ENCODE measurements around the gene KLRB1.
"Not testable (repeated sequence)": the region's sequence is repeated elsewhere in the genome, so short reads cannot be mapped to it uniquely, and the experiment has no call there.

Gene KLRB1

GRCh38 chr12:9607716-9608115 lies at the start of gene KLRB1:
KLRB1 (minus strand) TSS chr12:9607916; CDS start chr12:9607839, 77 bp downstream.
- no peak for DNase-seq

- no peak for DNase-seq
Measured at GRCh38 chr12:9651265-9651729, 43.6 kb upstream of the KLRB1 start.

GRCh38 chr12:9650151-9650576 lies 42.4 kb upstream of the KLRB1 start:
- no peak for DNase-seq

GRCh38 chr12:9649532-9649940 lies 41.8 kb upstream of the KLRB1 start:
- DNase-seq, result no peak

GRCh38 chr12:9648701-9649531 lies 41.2 kb upstream of the KLRB1 start:
- DNase-seq, result no peak

GRCh38 chr12:9647825-9648700 lies 40.3 kb upstream of the KLRB1 start:
- DNase-seq, result no peak

GRCh38 chr12:9646794-9647781 lies 39.4 kb upstream of the KLRB1 start:
- DNase-seq, result no peak

- DNase-seq, result not testable (repeated sequence)
Measured at GRCh38 chr12:9644985-9645551, 37.4 kb upstream of the KLRB1 start.

GRCh38 chr12:9643266-9643660 lies 35.5 kb upstream of the KLRB1 start:
- no peak for DNase-seq

- no peak for DNase-seq
Measured at GRCh38 chr12:9642606-9643265, 35.0 kb upstream of the KLRB1 start.

- DNase-seq, result no peak
Measured at GRCh38 chr12:9640024-9640423, 32.3 kb upstream of the KLRB1 start.

- no peak for DNase-seq
Measured at GRCh38 chr12:9636851-9637206, 29.1 kb upstream of the KLRB1 start.

GRCh38 chr12:9636150-9636850 lies 28.6 kb upstream of the KLRB1 start:
- DNase-seq, result no peak

GRCh38 chr12:9634969-9635754 lies 27.4 kb upstream of the KLRB1 start:
- no peak for DNase-seq

GRCh38 chr12:9634177-9634803 lies 26.6 kb upstream of the KLRB1 start:
- DNase-seq, result no peak

- DNase-seq, result no peak
Measured at GRCh38 chr12:9632766-9633165, 25.1 kb upstream of the KLRB1 start.

GRCh38 chr12:9626821-9627220 lies 19.1 kb upstream of the KLRB1 start:
- DNase-seq, result no peak

- no peak for DNase-seq
Measured at GRCh38 chr12:9626291-9626690, 18.6 kb upstream of the KLRB1 start.

- DNase-seq, result no peak
Measured at GRCh38 chr12:9625019-9625418, 17.3 kb upstream of the KLRB1 start.

Measured in NCI-H524 treated with DMSO at 0.1 percent for 48 hours (cell line).